Urinary bladder (tissue), 4 donors: ENCODE measurements around the gene KLK8. TPM values are rescaled to one million over a fixed set of nuclear protein-coding genes. Genes with fewer than 3 reads are reported as not detected.

ENCODE experiments used
- DNase-seq: peaks from one replicate; pipeline ENCODE4 v3.0.0-alpha.2; 2015; ENCODE audit errors: extremely low spot score
- H3K27ac ChIP-seq: one replicate; pipeline ENCODE4 v1.5.1; 2013; ENCODE audit warnings: low read depth, mild to moderate bottlenecking, moderate library complexity
- H3K36me3 ChIP-seq: one replicate; pipeline ENCODE4 v1.6.1; 2013; ENCODE audit warnings: mild to moderate bottlenecking, moderate library complexity; ENCODE audit not compliant: insufficient read depth
- H3K4me1 ChIP-seq: one replicate; pipeline ENCODE4 v1.6.1; 2013; ENCODE audit warnings: mild to moderate bottlenecking, moderate library complexity; ENCODE audit not compliant: insufficient read depth
- H3K4me3 ChIP-seq: one replicate; pipeline ENCODE4 v1.5.1; 2013; ENCODE audit warnings: low read depth, low read length
- WGBS: extraction: QIAGEN DNeasy Blood & Tissue Kit; methylation state at CpG from one replicate; pipeline ENCODE4 v1.1.7; 2013; 5-methylcytosine and 5-hydroxymethylcytosine counted together
- polyA plus RNA-seq: library from polyadenylated mRNA; stranded (reverse); fragments of 200-250 nt; gene quantifications from one replicate; pipeline ENCODE4 v1.2.3, GENCODE V29; 2013
- total RNA-seq: library from RNA; depleted of rRNA; stranded (reverse); fragments of >200 nt; gene quantifications from one replicate; pipeline ENCODE4 v1.2.3, GENCODE V29; 2014
- donor health status: healthy with polysubstance abuse.
- donor health status: healthy.

The KLK8 gene, protein sequence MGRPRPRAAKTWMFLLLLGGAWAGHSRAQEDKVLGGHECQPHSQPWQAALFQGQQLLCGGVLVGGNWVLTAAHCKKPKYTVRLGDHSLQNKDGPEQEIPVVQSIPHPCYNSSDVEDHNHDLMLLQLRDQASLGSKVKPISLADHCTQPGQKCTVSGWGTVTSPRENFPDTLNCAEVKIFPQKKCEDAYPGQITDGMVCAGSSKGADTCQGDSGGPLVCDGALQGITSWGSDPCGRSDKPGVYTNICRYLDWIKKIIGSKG
- total RNA-seq (not detected), polyA plus RNA-seq (not detected)

DNA sequence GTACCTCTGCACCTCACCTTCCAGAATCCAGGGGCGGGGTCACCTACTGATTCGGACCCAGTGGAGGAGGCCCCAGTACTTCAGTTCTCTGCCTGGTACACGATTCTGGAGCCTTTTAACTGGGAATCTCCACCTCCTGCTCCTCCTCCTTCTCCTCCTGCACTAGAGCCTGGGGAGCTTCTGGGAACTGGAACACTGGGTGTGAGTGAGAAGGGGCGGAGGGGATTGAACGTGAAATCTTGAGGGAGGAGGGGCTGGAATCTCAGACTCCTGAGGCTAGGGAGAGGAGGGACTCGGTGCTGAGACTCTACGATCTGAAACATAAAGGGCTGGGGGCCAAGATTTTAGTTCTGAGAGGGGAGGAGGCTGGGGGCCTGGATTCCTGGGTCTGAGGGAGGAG lies at the start of gene KLK8:
Gene KLK8, minus strand, starts transcription at position 90 of the 400 bp plus-strand sequence. CDS start 437 bp downstream, outside the sequence.
- Histone ChIP-seq H3K4me3 (no peak within 1 kb of the TSS), H3K27ac (no peak within 1 kb of the TSS), H3K4me1 (no peaks in the 10 kb centered on the region), H3K36me3 (no peaks in the 10 kb centered on the region)
- DNase-seq = no peak
- 26% methylated on average over 7 of the region's 7 CpGs for WGBS

DNA sequence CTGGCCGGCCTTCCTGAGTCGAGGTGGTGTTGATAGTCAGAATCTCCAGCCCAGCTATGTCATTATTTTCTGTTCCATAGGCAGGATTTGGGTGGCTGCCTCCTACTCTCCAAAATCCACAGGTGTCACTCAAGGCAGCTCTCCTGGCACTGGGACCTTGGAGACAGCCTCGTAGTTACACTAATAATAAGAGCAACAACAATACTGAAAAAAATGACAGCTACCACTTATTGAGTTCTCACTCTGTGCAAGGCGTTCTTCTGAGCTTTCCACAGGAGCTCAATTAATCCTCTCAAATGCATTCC lies 45.6 kb upstream of the KLK8 start:
- Histone ChIP-seq H3K36me3 (no peaks in the 10 kb centered on the region), H3K4me1 (no peaks in the 10 kb centered on the region), H3K27ac (no peak overlapping the region), H3K4me3 (no peak overlapping the region)
- no peak for DNase-seq
- 4% methylated on average over 4 of the region's 4 CpGs for WGBS

DNA sequence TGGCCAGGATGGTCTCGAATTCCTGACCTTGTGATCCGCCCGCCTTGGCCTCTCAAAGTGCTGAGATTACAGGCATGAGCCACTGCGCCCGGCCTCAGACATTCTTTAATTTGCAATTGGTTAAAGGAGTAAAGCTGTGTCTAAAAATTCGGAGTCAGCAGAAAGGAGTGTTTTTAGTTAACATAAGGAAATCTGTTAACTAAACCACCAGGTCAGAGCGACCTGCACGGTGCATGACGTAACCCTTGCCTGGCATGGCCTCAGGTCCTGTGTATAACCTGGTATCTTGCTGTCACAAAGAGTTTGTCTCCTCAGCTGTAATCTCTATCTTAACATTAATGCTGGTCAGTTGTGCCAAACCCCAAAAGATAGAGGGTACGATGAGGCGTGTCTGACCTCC lies 42.9 kb upstream of the KLK8 start:
- no peak overlapping the region for H3K27ac ChIP-seq

DNA sequence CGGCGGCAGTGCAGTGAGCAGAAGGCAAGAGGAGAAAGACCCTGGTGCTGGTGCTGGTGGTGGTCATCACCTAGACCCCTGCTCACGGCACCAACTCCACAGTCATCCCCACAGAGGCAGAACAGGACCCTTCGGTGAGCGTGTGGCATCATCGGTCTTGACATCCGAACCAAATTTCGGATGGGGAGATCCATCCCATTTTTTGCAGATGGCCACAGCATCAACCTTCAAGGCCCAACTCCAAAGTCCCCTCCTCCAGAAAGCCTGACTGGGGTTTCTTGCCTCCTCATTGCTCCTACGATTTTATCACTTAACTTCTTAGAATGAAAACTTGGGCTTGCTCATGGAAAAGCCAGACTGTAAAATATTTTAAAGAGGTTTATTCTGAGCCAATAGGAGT lies 42.1 kb upstream of the KLK8 start:
- no peaks in the 10 kb centered on the region for H3K4me1 ChIP-seq
- H3K36me3 ChIP-seq = no peaks in the 10 kb centered on the region
- no peak overlapping the region for H3K4me3 ChIP-seq
- H3K27ac ChIP-seq = no peak overlapping the region
- no peak for DNase-seq
- 81% methylated on average over 9 of the region's 9 CpGs for WGBS

More for the DNA sequence above, 42.9 kb upstream of the KLK8 start:
- H3K4me3 ChIP-seq = no peak overlapping the region
- no peak for DNase-seq
- 74% methylated on average over 11 of the region's 11 CpGs for WGBS
- H3K36me3 ChIP-seq = no peaks in the 10 kb centered on the region
- no peaks in the 10 kb centered on the region for H3K4me1 ChIP-seq

DNA sequence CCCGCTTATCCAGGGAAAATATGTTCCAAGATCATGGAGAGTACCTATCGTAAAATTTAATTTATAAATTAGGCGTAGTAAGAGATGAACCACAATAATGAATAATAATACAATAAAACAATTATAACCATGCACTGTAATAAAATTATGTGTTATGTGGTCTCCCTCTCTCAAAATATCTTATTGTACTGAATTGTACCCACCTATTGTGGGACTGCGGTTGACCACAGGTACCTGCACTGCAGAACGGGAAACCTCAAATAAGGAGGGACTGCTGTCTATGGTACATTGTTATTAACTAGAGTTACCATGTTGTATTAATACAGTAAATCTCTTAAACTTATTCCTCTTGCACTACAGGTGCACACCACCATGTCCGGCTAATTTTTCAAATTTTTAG lies 38.7 kb upstream of the KLK8 start:
- Histone ChIP-seq H3K4me3 (no peak overlapping the region), H3K36me3 (no peaks in the 10 kb centered on the region), H3K27ac (no peak overlapping the region), H3K4me1 (no peaks in the 10 kb centered on the region)
- WGBS = 93% methylated on average over 6 of the region's 6 CpGs
- no peak for DNase-seq

DNA sequence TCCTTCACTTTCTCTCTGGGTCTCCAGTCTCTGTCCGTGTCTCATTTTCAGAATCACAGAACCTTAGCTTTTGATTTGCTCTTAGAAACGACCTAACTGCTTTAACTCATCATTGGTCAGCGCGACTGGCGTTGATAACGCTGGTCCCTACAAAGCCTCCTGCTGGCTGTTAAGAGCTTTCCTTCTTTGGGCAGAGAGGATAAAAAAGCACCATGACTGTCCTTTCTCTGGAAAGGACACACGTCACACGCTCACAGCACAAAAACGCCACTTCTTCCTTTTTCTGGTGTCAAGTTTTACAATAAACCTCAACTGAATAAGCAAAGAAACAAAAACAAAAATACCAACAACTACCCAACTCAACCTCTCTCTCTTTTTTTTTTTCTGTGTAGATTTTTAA lies 35.1 kb upstream of the KLK8 start:
- no peaks in the 10 kb centered on the region for H3K36me3 ChIP-seq
- no peak for DNase-seq
- H3K4me3 ChIP-seq = no peak overlapping the region
- 44% methylated on average over 9 of the region's 9 CpGs for WGBS
- H3K4me1 ChIP-seq = no peaks in the 10 kb centered on the region
- no peak overlapping the region for H3K27ac ChIP-seq

DNA sequence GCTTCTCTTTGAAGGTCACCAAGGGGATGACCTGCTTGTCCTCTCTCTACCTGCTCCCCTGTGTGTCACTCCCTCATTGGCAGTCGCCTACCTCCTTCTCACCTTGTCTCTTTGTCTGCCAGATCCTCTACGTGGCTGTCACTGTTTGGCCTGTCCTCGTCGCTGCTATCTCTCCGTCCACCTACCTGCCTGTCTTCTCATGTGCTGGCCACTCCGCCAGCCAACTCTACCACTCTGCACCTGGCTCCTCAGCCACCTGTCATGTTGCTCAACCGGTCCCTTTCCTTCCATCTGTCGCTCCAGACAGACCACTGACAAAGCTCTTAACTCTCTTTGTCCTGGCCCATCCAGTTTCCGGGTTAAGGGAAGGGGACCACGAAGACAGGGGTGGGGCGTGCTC lies 33.3 kb upstream of the KLK8 start, which contains the start of gene KLK12:
Gene KLK12, minus strand, starts transcription at position 299 of the 400 bp plus-strand sequence. CDS start 381 bp downstream, outside the sequence.
- DNase-seq = no peak
- H3K4me1 ChIP-seq = no peaks in the 10 kb centered on the region
- H3K36me3 ChIP-seq = no peaks in the 10 kb centered on the region
- H3K4me3 ChIP-seq = no peak within 1 kb of the TSS
- 41% methylated on average over 11 of the region's 11 CpGs for WGBS
- no peak within 1 kb of the TSS for H3K27ac ChIP-seq

DNA sequence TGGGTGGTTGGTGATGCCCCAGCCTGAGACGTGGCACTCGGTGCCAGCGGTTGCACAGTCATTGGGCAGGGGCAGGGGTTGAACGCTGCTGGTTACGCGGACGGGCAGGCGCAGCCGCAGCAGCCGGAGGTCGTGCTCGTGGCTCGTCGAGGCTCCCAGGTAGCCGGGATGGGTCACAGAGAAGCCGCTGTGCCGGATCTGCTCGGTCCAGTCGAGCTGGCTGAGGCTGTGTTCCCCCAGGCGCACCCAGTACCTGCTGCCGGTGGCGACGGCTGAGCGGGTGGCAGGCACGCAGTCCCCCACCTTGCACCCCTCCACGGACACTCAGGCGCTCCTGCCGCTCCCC lies 30.4 kb upstream of the KLK8 start:
- no peaks in the 10 kb centered on the region for H3K4me1 ChIP-seq
- DNase-seq = no peak
- 92% methylated on average over 28 of the region's 28 CpGs for WGBS
- no peak overlapping the region for H3K27ac ChIP-seq
- H3K36me3 ChIP-seq = no peaks in the 10 kb centered on the region
- H3K4me3 ChIP-seq = no peak overlapping the region

DNA sequence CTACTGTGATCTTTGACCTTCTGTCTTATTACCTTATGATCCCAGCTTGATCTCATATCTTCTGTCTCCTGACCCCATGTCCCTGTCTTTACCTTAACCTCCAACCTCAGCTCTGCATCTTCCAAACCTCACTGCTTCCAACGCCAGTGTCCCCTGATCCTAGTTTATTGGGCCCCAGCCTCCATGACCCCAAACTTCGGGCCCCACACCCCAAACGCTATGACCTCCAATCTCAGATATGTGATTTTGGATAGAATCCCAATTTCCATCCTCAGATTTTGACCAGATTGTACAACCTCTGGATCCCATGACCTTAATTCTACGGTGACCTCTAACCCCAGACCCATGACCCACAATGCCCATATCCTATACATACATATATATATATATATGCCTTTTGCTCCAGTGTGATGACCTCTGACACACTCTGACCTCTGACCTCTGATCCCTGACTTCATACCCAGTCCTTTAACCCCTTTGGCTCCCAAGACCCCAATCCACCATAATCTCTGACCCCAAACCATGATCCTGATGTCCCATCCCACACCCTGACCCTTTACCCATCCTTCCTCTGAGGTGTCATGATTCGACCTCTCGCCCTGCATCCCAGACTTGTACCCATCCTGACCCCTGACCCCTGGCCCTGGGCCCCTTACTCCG lies 29.9 kb upstream of the KLK8 start:
- H3K4me3 ChIP-seq = no peak overlapping the region
- no peak for DNase-seq
- WGBS = 91% methylated on average over 7 of the region's 7 CpGs
- no peaks in the 10 kb centered on the region for H3K4me1 ChIP-seq
- no peaks in the 10 kb centered on the region for H3K36me3 ChIP-seq
- no peak overlapping the region for H3K27ac ChIP-seq

DNA sequence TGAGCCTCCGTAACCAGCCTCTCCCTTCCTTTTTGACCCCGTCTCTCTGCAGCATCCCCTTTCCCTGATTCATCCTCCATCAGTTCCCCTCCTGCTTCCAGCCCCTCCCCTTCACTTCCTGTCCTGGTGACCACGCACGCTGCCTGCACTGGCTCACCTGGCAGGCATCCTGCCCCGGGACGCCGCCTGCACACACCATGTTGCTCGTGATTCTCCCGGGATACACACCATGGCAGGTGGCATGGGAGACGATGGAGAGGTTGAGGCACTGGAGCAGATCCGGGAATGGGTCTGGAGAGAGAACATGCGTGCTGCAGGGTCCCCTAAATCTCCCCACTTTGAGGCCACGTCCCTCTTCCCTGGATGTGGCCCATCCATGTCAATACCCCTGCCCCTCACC lies 29.2 kb upstream of the KLK8 start:
- WGBS = 77% methylated on average over 13 of the region's 13 CpGs
- Histone ChIP-seq H3K4me1 (no peaks in the 10 kb centered on the region), H3K27ac (no peak overlapping the region), H3K4me3 (no peak overlapping the region), H3K36me3 (no peaks in the 10 kb centered on the region)
- no peak for DNase-seq

DNA sequence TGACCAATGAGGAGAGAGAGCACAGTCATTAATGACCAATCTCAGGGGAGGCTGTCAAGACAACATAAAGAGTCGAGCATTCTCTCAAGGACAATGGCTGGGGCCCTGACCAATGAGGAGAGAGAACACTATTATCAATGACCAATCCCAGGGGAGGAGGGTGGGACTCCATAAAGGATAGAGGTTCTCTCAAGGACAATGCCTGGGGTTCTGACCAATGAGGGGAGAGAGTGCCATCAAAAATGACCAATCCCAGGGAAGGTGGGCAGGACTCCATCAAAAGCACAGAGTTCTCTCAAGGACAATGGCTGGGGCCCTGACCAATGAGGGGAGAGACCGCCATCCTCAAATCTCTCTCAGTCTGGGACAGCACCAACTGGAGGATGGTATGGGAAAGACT lies 28.3 kb upstream of the KLK8 start:
- Histone ChIP-seq H3K4me1 (no peaks in the 10 kb centered on the region), H3K27ac (no peak overlapping the region), H3K4me3 (no peak overlapping the region), H3K36me3 (no peaks in the 10 kb centered on the region)
- 89% methylated on average over 2 of the region's 2 CpGs for WGBS
- no peak for DNase-seq

DNA sequence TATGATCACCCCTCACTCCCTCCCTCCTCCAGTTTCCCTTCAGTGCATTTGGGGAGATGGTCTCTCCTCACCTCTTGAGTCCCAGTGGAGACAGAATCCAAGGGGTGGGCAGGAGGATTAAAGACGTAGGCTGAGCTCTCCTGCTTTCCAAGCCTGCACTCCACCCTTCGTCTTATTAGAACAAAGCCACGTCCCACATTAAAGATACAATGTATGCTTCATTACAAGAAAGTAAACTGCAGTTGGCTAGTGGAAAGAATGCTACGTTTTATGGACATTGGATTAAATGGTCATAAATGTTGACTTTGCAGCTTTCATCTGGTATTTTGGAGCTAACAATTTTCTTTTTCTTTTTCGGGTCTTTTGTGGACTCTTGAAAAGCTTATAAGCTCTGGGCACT lies 26.5 kb upstream of the KLK8 start:
- 32% methylated on average over 5 of the region's 5 CpGs for WGBS
- Histone ChIP-seq H3K4me1 (no peaks in the 10 kb centered on the region), H3K27ac (no peak overlapping the region), H3K4me3 (no peak overlapping the region), H3K36me3 (no peaks in the 10 kb centered on the region)
- no peak for DNase-seq

DNA sequence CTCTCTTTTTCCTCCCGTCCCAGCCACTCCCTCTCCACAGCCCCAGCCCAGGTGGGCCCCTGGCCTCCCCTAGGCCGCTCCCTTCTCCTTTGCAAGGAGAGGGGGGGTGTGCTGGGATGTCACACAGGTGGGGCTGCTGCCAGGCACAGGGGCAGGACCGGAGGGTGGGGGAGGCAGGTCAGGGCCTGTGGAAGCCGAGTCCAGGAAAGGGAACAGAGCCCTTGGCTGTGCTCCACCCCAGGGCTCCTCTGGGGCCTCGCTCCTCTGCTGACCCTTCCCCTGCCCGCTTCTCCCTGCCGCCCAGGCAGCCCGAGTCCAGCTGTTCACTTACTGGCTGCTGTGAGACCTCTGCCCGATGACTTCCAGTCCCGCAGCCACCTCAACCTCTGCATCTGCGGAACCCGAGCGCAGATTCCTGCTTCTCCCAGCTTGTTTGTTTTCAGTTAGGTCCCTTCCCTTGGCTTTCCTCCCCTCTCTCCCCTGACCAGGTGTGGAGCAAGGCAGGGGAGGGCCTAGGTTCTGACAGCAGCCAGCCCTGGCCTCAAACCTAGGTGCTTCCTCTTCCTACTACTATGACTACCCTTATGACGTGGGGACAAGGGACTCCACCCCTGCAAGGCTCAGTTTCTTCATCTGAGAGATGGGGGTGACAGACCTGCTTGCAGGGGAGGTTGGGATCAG lies 25.9 kb upstream of the KLK8 start:
- WGBS = 43% methylated on average over 14 of the region's 14 CpGs
- Histone ChIP-seq H3K4me1 (no peaks in the 10 kb centered on the region), H3K4me3 (no peak overlapping the region), H3K27ac (no peak overlapping the region), H3K36me3 (no peaks in the 10 kb centered on the region)
- no peak for DNase-seq

DNA sequence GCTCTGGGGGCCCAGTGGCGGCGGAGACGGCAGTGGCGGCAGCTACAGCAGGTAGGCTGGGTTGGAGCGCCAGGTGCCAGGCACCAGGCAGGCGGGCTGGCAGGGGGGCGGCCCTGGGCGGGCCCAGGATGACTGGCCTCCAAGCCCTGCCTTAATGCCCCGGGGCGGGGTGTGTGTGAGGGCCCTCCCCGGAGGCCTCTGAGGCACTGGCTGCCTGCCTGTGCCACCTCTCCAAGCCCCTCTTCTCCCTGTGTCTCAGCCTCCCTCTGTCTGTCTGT lies 25.1 kb upstream of the KLK8 start, which contains the start of gene KLK11:
Gene KLK11, minus strand, starts transcription at position 63 of the 278 bp plus-strand sequence. CDS start 985 bp downstream, outside the sequence.
- Histone ChIP-seq H3K4me1 (no peaks in the 10 kb centered on the region), H3K4me3 (no peak within 1 kb of the TSS), H3K36me3 (no peaks in the 10 kb centered on the region), H3K27ac (no peak within 1 kb of the TSS)
- no peak for DNase-seq
- 82% methylated on average over 11 of the region's 11 CpGs for WGBS
